ENCODE measurements around the gene ZNF436. TPM values are rescaled to one million over a fixed set of nuclear protein-coding genes. Genes with fewer than 3 reads are reported as not detected.
"Not testable (repeated sequence)": the region's sequence is repeated elsewhere in the genome, so short reads cannot be mapped to it uniquely, and the experiment has no call there.

ZNF436 gene
- total RNA-seq, 1 donor from 2014 or later: 24.8 TPM

GRCh38 chr1:23325393-23325792, 44.2 kb downstream of the ZNF436 start:
- H3K9me3 Mint-ChIP-seq: no peaks in the 10 kb centered on the region
- no peak for DNase-seq (ENCODE audit: extremely low spot score, unreplicated experiment)
- peaks cover 51% of the 10 kb centered on the region for H3K36me3 Mint-ChIP-seq
- H3K4me1 Mint-ChIP-seq (ENCODE audit: unreplicated experiment): no peaks in the 10 kb centered on the region
- H3K27me3 Mint-ChIP-seq: no peaks in the 10 kb centered on the region
- H3K4me3 Mint-ChIP-seq: no peak overlapping the region
- H3K27ac Mint-ChIP-seq: no peak overlapping the region
- no peak for TF ChIP-seq CTCF (conservative IDR thresholded peaks at IDR 0.05)

GRCh38 chr1:23322770-23323169, 46.9 kb downstream of the ZNF436 start:
- Mint-ChIP-seq H3K9me3 (no peaks in the 10 kb centered on the region), H3K27me3 (no peaks in the 10 kb centered on the region), H3K4me1 (ENCODE audit: unreplicated experiment) (no peaks in the 10 kb centered on the region), H3K36me3 (peaks cover 53% of the 10 kb centered on the region), H3K4me3 (no peak overlapping the region), H3K27ac (no peak overlapping the region)
- no peak for TF ChIP-seq CTCF (conservative IDR thresholded peaks at IDR 0.05)
- DNase-seq (ENCODE audit: extremely low spot score, unreplicated experiment): no peak

GRCh38 chr1:23310280-23310679, 59.4 kb downstream of the ZNF436 start:
- not testable (repeated sequence) for H3K9me3 Mint-ChIP-seq; H3K4me1 Mint-ChIP-seq (ENCODE audit: unreplicated experiment); DNase-seq (ENCODE audit: extremely low spot score, unreplicated experiment); H3K27ac Mint-ChIP-seq; H3K4me3 Mint-ChIP-seq; H3K27me3 Mint-ChIP-seq
- H3K36me3 Mint-ChIP-seq: peaks cover 40% of the 10 kb centered on the region

Other genes starting within 250 kb of the ZNF436 start
- 33.0 and 43.9 TPM in 2 replicates for gene LUZP1, start 201.0 kb downstream of the ZNF436 start, total RNA-seq (ENCODE audit: low replicate concordance)
- 0.92 and 10.5 TPM in 2 replicates for gene HTR1D, start 152.3 kb downstream of the ZNF436 start, total RNA-seq (ENCODE audit: low replicate concordance)
- gene HNRNPR, start 25.6 kb downstream of the ZNF436 start, total RNA-seq (ENCODE audit: low replicate concordance): 142 and 210 TPM in 2 replicates
- gene TCEA3, start 54.9 kb upstream of the ZNF436 start, total RNA-seq (ENCODE audit: low replicate concordance): 8.8 and 9.2 TPM in 2 replicates
- 41.9 and 65.7 TPM in 2 replicates for gene ASAP3, start 114.3 kb upstream of the ZNF436 start, total RNA-seq (ENCODE audit: low replicate concordance)
- 8.4 and 9.4 TPM in 2 replicates for gene E2F2, start 161.4 kb upstream of the ZNF436 start, total RNA-seq (ENCODE audit: low replicate concordance)
- 240 and 495 TPM in 2 replicates for gene ID3, start 189.7 kb upstream of the ZNF436 start, total RNA-seq (ENCODE audit: low replicate concordance)